Ovary (tissue), 3 donors: ENCODE measurements around the gene RNU2-1.

ENCODE experiments used
- EP300 ChIP-seq: sonication (generic); formaldehyde crosslinking; IDR thresholded peaks from one replicate; pipeline ENCODE4 v1.6.1; 2017; ENCODE audit warnings: antibody characterized with exemption
- TF ChIP-seq, protein P1 (sequence below), 3 donors: fragments of 450-650 bp in 2 of 3; fragments of 200-600 bp in 1 of 3; IDR thresholded peaks; one replicate each; pipeline versions ENCODE4 v1.5.1 to v1.8.0; 2016 to 2022; ENCODE audit warnings: antibody characterized with exemption in 3 of 3, mild to moderate bottlenecking in 1 of 3
- donor health status: DM: no; HTN: no; CAD: no.

DNA sequence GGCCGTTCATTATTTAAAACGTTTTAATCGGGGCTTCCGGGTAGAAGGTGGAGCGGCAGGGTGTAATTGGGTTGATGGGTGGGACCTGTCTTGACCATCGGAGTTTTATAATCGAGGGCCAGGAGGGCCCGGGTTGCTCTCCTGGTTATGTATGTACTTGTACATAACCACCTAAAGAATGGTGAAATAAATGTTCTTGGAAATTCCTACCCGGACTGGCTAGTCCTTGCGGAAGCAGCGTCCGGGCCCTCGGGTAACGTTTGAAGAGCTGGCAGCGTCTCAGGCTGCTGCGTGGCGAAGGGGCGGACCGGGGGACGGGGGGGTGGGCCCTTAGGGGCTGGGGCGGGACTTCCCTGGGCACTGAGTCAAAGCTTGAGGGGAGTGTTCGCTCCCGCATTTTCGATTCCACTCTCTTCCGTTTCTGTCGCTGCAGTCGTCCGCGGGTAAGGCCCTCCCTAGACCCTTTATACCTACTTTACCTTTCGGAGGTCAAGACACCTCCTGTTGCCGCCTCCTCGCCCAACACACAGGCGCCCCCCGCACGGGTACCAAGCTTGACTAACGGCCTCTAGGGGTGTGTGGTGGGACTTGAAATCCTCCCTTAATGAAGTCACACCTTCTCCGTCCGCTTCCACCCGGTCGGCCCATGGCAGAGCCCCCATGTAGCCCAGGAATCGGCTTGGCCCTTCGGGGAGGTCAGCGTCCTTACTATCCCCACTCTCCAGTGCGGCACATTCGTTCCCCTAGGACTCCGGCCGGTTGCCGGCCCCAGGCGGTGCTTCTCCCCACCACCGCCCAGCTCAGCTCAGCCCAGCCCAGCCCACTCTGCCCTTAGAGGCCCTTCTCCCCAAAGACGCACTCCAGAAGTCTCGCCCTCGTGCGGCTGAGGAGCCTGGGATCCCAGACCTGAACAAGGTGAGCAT, 22.0 kb downstream of the RNU2-1 start, which contains the start of gene TMEM106A:
- TF ChIP-seq, protein P1, sequence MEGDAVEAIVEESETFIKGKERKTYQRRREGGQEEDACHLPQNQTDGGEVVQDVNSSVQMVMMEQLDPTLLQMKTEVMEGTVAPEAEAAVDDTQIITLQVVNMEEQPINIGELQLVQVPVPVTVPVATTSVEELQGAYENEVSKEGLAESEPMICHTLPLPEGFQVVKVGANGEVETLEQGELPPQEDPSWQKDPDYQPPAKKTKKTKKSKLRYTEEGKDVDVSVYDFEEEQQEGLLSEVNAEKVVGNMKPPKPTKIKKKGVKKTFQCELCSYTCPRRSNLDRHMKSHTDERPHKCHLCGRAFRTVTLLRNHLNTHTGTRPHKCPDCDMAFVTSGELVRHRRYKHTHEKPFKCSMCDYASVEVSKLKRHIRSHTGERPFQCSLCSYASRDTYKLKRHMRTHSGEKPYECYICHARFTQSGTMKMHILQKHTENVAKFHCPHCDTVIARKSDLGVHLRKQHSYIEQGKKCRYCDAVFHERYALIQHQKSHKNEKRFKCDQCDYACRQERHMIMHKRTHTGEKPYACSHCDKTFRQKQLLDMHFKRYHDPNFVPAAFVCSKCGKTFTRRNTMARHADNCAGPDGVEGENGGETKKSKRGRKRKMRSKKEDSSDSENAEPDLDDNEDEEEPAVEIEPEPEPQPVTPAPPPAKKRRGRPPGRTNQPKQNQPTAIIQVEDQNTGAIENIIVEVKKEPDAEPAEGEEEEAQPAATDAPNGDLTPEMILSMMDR (IDR thresholded peaks at IDR 0.05): peak in 2 of 3 donors; percentile 48 to 51
- no peak for TF ChIP-seq EP300
